HepG2 (cell line): ENCODE results near the gene PARD3. TPM values are rescaled to one million over a fixed set of nuclear protein-coding genes. Genes with fewer than 3 reads are reported as not detected.
A peak's percentile ranks its signal among the peaks of the same experiment; 100 is the strongest.

ENCODE experiments used
- ATAC-seq: fragments of 200-7000 bp; cut with Tn5 transposase; 3 replicates; pipeline ENCODE4 v1.9.1; 2020; ENCODE audit warnings: mild to moderate bottlenecking, moderate library complexity
- BruUV-seq: library from RNA; stranded (reverse); fragments of 400-500 nt; replicated peaks from 2 replicates; lab custom pipeline; 2021; lab: Mats Ljungman, UMichigan
- CTCF ChIA-PET: fragments of 300-600 bp; formaldehyde crosslinking; extraction: SDS; loops from one replicate; lab custom pipeline; 2021; ENCODE audit warnings: low total read pairs, inconsistent platforms, low intra/inter-chr PET ratio; lab: Yijun Ruan, JAX
- POLR2A ChIA-PET: fragments of 350-600 bp; sonication (Branson Sonifier 250); formaldehyde crosslinking; loops from one replicate; lab custom pipeline; 2020; ENCODE audit warnings: antibody characterized with exemption, inconsistent platforms; lab: Yijun Ruan, JAX
- DNase-seq: peaks from one replicate; pipeline ENCODE4 v3.0.0-alpha.2; 2015; ENCODE audit warnings: low spot score
- FAIRE-seq: peaks from 3 replicates; lab custom pipeline; 2011; peaks lifted over from hg19 to GRCh38; lab: Jason Lieb, UNC
- H2AFZ ChIP-seq: one replicate; pipeline ENCODE4 v1.6.1; 2011; ENCODE audit warnings: low read length, inconsistent platforms
- H3K27ac ChIP-seq: fragments of 300-600 bp; 3 replicates; pipeline ENCODE4 v1.8.0; 2011; ENCODE audit warnings: mixed run types, mild to moderate bottlenecking, mixed read lengths, low read length, inconsistent platforms; ENCODE audit not compliant: insufficient read depth; ENCODE audit errors: extremely low read length
- H3K27me3 ChIP-seq, 2 experiments: fragments of 200-600 bp in 1 of 2; 2 replicates in 1 of 2; 3 replicates in 1 of 2; pipeline versions ENCODE4 v1.6.0 to v1.8.0; 2011; ENCODE audit warnings: low read length in 2 of 2, mild to moderate bottlenecking in 2 of 2, moderate library complexity in 2 of 2, inconsistent platforms in 1 of 2; ENCODE audit not compliant: insufficient read depth in 2 of 2, control insufficient read depth in 1 of 2
- H3K36me3 ChIP-seq, 2 experiments: fragments of 200-600 bp in 1 of 2; replicated peaks in 1 of 2; 2 replicates in 1 of 2; 3 replicates in 1 of 2; pipeline versions ENCODE4 v1.5.1 to v1.8.0; 2011; ENCODE audit warnings: low read length in 2 of 2, inconsistent platforms in 1 of 2; ENCODE audit not compliant: insufficient read depth in 2 of 2, control insufficient read depth in 1 of 2
- H3K4me1 ChIP-seq: 2 replicates; pipeline ENCODE4 v1.5.1; 2012; ENCODE audit warnings: low read length, inconsistent platforms; ENCODE audit not compliant: insufficient read depth
- H3K4me2 ChIP-seq: 2 replicates; pipeline ENCODE4 v1.6.0; 2011; ENCODE audit warnings: low read depth, low read length, inconsistent platforms
- H3K4me3 ChIP-seq, 3 experiments: fragments of 200-600 bp in 1 of 3; sonication (generic), shearing (Covaris generic) in 1 of 3; replicated peaks in 1 of 3; 2 replicates each; pipeline ENCODE4 v1.5.1; 2011 to 2016; ENCODE audit warnings: low read length in 3 of 3, inconsistent platforms in 2 of 3, low read depth in 2 of 3, mild to moderate bottlenecking in 2 of 3, control low read depth in 1 of 3, mixed read lengths in 1 of 3; ENCODE audit not compliant: insufficient read depth in 1 of 3
- H3K79me2 ChIP-seq: one replicate; pipeline ENCODE4 v1.6.1; 2011; ENCODE audit warnings: low read length, inconsistent platforms; ENCODE audit not compliant: insufficient read depth
- H3K9ac ChIP-seq: 2 replicates; pipeline ENCODE4 v1.6.0; 2011; ENCODE audit warnings: mild to moderate bottlenecking, low read depth, low read length, inconsistent platforms; ENCODE audit not compliant: insufficient read depth
- H3K9me3 ChIP-seq: 2 replicates; pipeline ENCODE4 v1.5.1; 2012; ENCODE audit warnings: mild to moderate bottlenecking, low read length
- H4K20me1 ChIP-seq: 2 replicates; pipeline ENCODE4 v1.6.0; 2011; ENCODE audit warnings: inconsistent platforms, mild to moderate bottlenecking, low read length, moderate library complexity; ENCODE audit not compliant: insufficient read depth
- NR2C2 ChIP-seq: sonication (generic); formaldehyde crosslinking; IDR thresholded peaks from 2 replicates; pipeline ENCODE4 v1.4.0; 2020; ENCODE audit warnings: missing genetic modification reagents, mild to moderate bottlenecking, moderate library complexity, borderline replicate concordance
- RBM22 ChIP-seq: fragments of 200-400 bp; formaldehyde crosslinking; optimal IDR thresholded peaks from 2 replicates; pipeline ENCODE3; 2017; ENCODE audit warnings: mild to moderate bottlenecking, low read length, moderate library complexity
- WGBS: methylation state at CpG from one replicate; pipeline ENCODE4 v1.1.6; 2017; ENCODE audit warnings: low lambda C conversion rate; 5-methylcytosine and 5-hydroxymethylcytosine counted together
- in situ Hi-C: cut with HindIII; loops from 2 replicates; pipeline ENCODE4 v1.10.0; 2017; ENCODE audit warnings: low pct_unique_long_range_greater_than_20kb; ENCODE audit not compliant: extremely low pct_ligation_motif_present
- intact Hi-C: fragments of 100-400 bp; cut with micrococcal nuclease; formaldehyde crosslinking; loops from one replicate; pipeline ENCODE4 v1.10.0; 2022; ENCODE audit not compliant: unreplicated experiment
- polyA plus RNA-seq, 8 experiments: library from polyadenylated mRNA; depleted of rRNA in 3 of 8; stranded (reverse) in 7 of 8; unstranded in 1 of 8; fragments of >200 nt; fragmentation: Illumina TruSeq in 4 of 8; extraction: Trizol in 4 of 8; gene quantifications; 2 replicates each; pipeline versions ENCODE4 v1.2.1 to v1.2.3, GENCODE V29; 2011 to 2016; ENCODE audit warnings: low read depth in 4 of 8, missing spikeins in 1 of 8, mixed read lengths in 1 of 8; ENCODE audit not compliant: insufficient read depth in 1 of 8
- total RNA-seq, 5 experiments: library from RNA; depleted of rRNA; stranded (reverse); fragments of >200 nt; fragmentation: Illumina TruSeq; extraction: Trizol; gene quantifications; 2 replicates each; pipeline ENCODE4 v1.2.3, GENCODE V29; 2016; ENCODE audit warnings: low read depth in 1 of 5
- TF ChIP-seq, protein P1 (sequence below), 2 experiments: fragments of 450-650 bp in 1 of 2; sonication (generic) in 1 of 2; formaldehyde crosslinking in 1 of 2; IDR thresholded peaks; 2 replicates each; pipeline versions ENCODE4 v1.6.1 to v1.8.0; 2016 to 2022; ENCODE audit warnings: antibody characterized with exemption in 1 of 2, mild to moderate bottlenecking in 1 of 2, missing genetic modification reagents in 1 of 2
- TF ChIP-seq, protein P2 (sequence below): fragments of 450-650 bp; IDR thresholded peaks from 2 replicates; pipeline ENCODE4 v1.6.1; 2017

Gene PARD3
- total and polyA plus RNA-seq, 2 of the 13 experiments (the other 11 are each of a cell fraction or from before 2014, with no cell fraction given) = 40.9 to 60.0 TPM

DNA sequence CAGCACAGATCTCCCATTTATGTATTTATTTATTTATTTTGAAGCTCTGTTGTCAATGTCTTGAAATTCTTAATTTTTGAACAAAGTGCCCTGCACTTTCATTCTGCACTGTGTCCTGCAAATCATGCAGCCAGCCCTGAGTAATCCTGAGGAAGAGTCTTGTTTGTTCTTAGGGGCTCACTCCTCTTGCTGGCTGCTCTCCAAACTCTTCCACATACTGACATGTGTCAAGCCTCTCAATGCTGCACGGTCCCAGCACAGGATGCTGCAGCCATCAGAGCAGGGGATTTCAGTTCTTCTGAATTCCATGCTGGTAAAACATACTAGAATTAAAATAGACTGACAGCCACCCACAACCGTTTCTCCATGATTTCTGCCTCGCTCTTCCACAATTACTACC is 207.2 kb downstream of the PARD3 start:
- in situ Hi-C loops = no loop called here
- Histone ChIP-seq H3K9ac (no peak overlapping the region), H3K36me3 (no peaks in the 10 kb centered on the region), H3K27me3 (no peaks in the 10 kb centered on the region), H3K4me2 (no peak overlapping the region), H4K20me1 (0 out of 2 replicates have a peak, but pooled peaks cover 4% of the 10 kb centered on the region), H3K4me1 (no peaks in the 10 kb centered on the region), H3K4me3 (no peak overlapping the region), H3K79me2 (peaks cover 12% of the 10 kb centered on the region), H3K27ac (no peak overlapping the region), H3K9me3 (no peaks in the 10 kb centered on the region), H2AFZ (no peak overlapping the region)
- POLR2A ChIA-PET = no interaction called here
- TF ChIP-seq, protein P1, sequence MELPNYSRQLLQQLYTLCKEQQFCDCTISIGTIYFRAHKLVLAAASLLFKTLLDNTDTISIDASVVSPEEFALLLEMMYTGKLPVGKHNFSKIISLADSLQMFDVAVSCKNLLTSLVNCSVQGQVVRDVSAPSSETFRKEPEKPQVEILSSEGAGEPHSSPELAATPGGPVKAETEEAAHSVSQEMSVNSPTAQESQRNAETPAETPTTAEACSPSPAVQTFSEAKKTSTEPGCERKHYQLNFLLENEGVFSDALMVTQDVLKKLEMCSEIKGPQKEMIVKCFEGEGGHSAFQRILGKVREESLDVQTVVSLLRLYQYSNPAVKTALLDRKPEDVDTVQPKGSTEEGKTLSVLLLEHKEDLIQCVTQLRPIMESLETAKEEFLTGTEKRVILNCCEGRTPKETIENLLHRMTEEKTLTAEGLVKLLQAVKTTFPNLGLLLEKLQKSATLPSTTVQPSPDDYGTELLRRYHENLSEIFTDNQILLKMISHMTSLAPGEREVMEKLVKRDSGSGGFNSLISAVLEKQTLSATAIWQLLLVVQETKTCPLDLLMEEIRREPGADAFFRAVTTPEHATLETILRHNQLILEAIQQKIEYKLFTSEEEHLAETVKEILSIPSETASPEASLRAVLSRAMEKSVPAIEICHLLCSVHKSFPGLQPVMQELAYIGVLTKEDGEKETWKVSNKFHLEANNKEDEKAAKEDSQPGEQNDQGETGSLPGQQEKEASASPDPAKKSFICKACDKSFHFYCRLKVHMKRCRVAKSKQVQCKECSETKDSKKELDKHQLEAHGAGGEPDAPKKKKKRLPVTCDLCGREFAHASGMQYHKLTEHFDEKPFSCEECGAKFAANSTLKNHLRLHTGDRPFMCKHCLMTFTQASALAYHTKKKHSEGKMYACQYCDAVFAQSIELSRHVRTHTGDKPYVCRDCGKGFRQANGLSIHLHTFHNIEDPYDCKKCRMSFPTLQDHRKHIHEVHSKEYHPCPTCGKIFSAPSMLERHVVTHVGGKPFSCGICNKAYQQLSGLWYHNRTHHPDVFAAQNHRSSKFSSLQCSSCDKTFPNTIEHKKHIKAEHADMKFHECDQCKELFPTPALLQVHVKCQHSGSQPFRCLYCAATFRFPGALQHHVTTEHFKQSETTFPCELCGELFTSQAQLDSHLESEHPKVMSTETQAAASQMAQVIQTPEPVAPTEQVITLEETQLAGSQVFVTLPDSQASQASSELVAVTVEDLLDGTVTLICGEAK (IDR thresholded peaks at IDR 0.05) = no peak
- TF ChIP-seq, protein P1 (CRISPR knock-in tag; IDR thresholded peaks at IDR 0.05) = no peak
- TF ChIP-seq NR2C2 (CRISPR knock-in tag) = no peak
- TF ChIP-seq, protein P2, sequence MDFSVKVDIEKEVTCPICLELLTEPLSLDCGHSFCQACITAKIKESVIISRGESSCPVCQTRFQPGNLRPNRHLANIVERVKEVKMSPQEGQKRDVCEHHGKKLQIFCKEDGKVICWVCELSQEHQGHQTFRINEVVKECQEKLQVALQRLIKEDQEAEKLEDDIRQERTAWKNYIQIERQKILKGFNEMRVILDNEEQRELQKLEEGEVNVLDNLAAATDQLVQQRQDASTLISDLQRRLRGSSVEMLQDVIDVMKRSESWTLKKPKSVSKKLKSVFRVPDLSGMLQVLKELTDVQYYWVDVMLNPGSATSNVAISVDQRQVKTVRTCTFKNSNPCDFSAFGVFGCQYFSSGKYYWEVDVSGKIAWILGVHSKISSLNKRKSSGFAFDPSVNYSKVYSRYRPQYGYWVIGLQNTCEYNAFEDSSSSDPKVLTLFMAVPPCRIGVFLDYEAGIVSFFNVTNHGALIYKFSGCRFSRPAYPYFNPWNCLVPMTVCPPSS = no peak
- peak; percentile 19 for TF ChIP-seq RBM22
- BruUV-seq = no TSS peak
- ATAC-seq (0 out of 3 replicates have a peak, but pooled peaks have one; percentile 31), FAIRE-seq (no peak), DNase-seq (peak; percentile 4)
- intact Hi-C loops = no loop called here
- WGBS = 70% methylated on average over 3 of the region's 3 CpGs
- CTCF ChIA-PET = no interaction called here
